Left lobe of liver (tissue), 2 donors: ENCODE data around the gene CHERP. TPM values are rescaled to one million over a fixed set of nuclear protein-coding genes. Genes with fewer than 3 reads are reported as not detected.
A peak's percentile ranks its signal among the peaks of the same experiment; 100 is the strongest.
"Not testable (repeated sequence)": the region's sequence is repeated elsewhere in the genome, so short reads cannot be mapped to it uniquely, and the experiment has no call there.

ENCODE experiments used
- ATAC-seq: fragments of 200-7000 bp; cut with Tn5 transposase; one replicate; pipeline ENCODE4 v1.9.1; 2020; ENCODE audit warnings: mild to moderate bottlenecking, moderate library complexity
- DNase-seq: peaks from one replicate; pipeline ENCODE4 v3.0.0-alpha.2; 2020; ENCODE audit warnings: low spot score
- total RNA-seq: library from RNA; stranded (reverse); gene quantifications from one replicate; pipeline ENCODE4 v1.2.1, GENCODE V29; 2021
- donor health status: DM: no; HTN: no; CAD: no; lungs with moderate emphysema.
- donor health status: DM: no; HTN: yes; CAD: no.

The CHERP gene
- total RNA-seq, 1 donor from 2014 or later, result 27.2 TPM

DNA sequence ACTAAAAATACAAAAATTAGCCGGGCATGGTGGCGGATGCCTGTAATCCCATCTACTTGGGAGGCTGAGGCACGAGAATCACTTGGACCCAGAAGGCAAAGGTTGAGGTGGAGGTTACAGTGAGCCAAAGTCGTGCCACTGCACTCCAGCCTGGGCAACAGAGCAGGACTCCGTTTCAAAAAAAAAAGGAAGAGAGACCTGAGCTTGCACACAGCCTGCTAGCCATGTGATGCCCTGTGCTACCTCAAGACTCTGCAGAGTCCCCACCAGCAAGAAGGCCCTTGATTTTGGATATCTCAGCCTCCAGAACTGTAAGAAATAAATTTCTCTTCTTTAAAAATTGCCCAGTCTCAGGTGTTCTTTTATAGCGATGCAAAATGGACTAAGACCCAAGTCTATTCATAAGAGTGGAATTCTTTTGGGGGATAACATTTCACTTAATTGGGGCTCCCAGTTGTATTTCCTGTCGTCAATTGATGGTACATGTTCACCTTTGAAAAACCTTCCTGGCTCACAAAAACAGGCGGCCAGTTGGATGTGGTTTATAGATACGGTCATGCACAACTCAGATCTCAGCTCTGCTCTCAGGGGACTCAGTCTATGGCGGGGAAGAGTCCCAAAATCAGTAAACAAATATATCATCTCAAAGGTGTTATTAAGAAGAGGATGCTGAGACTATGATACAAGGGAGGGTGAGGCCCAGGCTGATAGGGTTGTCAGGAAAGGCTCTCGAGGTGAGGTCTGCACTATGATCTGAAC lies 2.4 kb upstream of the CHERP start:
- ATAC-seq, result no peak

DNA sequence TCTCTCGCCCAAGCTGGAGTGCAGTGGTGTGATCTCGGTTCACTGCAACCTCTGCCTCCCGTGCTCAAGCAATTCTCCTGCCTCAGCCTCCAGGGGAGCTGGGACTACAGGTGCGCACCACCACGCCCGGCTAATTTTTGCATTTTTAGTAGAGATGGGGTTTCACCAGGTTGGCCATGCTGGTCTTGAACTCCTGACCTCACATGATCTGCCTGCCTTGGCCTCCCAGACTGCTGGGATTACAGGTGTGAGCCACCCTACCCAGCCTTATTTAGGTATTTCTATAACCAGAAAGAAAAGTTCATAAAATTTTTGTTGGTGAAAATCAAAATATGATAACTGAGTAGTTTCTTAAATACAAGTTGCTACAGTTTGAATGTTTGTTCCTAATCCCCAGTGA lies 1.5 kb upstream of the CHERP start:
- ATAC-seq, DNase-seq: not testable (repeated sequence)

More for the DNA sequence above, 2.4 kb upstream of the CHERP start:
- DNase-seq, result no peak

DNA sequence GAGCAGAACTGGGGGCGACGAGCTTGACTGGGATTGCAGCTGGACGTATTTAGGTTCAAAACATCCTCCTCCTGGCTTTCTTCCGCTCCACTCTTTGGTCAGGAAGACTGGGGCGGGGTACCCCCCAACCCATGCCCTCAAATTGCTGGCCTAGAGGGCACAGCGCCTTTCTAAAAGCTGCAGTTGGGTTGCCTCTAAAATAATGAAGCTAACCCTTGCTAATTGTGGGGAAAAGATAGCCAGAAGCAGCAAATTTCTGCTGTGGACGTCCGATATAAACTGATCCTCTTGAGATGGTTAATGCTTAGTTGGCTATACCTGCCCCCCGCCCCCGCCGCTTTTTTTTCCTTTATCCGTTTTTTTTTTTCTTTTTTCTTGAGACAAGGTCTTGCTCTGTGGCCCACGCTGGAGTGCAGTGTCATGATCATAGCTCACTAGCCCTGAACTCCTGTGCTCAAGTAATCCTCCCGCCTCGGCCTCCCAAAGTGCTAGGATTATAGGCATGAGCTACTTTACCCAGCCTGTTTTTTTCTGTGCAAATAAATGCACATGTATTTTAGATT lies 754 bp upstream of the CHERP start:
- DNase-seq (no peak), ATAC-seq (no peak)

DNA sequence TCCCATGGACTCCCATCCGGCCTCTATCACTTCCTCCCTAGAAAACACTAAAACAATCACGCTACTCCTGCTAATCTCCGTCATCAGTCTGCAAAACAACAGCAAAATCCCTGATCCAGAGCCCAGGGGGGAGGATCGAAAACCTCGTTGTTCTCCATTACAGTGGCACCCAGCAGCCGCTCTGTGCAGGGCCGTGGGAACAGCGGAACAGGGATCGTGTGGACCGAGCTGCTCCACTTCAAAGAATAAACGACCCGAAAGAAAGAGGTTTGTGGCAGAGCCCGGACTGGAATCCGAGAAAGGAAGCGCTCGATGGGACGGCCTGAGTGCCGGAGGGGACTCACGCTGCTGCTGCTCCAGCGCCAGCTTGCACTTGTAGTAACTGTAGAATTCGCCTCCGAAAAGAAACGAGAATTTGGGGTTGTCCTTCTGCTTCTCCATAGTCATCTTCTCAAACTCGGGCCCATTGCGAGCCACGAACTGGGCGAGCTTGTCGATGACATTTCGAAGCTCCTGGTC lies 652 bp downstream of the CHERP start:
- ATAC-seq, result peak; percentile 3
- no peak for DNase-seq

DNA sequence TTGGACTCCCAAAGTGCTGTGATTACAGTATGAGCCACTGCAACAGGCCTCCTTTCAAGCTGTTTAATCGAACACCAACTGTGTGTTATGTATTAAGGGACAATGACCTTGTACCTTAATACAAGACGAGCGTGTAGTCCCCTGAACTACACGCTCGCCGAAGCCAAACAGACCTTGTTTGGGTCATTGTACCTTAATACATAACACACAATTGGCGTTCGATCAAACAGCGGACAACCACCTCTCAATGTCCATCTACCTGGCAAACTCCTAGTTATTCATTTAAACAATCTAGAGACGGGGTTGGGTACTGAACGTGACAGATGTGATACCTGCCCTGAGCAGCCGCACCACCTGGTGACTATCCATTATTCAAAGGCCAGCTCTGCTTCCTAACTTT lies 1.3 kb downstream of the CHERP start:
- peak; percentile 85 for DNase-seq
- peak; percentile 63 for ATAC-seq

DNA sequence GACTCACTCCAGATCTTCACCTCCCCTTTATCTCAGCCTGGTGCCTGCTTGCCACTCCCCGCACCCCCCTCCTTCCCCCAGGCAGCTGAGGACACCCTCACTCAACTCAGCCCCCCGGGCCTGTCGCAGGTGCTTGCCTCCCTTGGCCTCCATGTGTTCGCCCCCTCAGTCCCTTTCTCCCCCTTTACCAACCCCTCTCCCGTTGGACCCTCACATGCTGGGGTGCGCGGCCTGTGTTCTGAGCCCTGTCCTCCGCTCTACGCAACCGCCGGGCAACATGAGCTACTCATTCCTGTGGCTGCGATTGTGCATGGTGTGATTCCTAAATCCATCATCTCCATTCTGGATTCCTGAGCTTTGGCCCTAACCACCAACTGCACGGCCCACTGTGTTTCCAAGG lies 5.1 kb downstream of the CHERP start:
- ATAC-seq (no peak), DNase-seq (no peak)

DNA sequence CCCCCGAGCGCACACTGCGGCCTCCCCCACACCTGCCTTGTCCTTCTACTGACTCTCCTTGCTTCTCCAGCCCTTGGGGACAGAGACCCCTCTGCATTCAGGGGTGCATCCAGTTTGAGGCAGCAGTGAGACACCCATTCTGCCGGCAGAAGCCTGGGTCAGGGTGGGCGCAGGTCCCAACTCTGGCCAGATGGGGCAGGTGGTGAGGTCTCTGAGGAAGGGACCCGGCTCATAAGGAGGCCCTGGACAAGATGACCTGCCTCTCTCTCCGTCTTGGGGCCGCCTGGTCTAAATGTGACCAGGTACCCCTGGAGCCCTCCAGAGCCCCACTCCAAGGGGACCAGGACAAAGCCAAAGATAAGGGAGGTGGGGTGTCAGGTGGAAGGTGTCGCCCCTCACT lies 6.1 kb downstream of the CHERP start:
- no peak for ATAC-seq

DNA sequence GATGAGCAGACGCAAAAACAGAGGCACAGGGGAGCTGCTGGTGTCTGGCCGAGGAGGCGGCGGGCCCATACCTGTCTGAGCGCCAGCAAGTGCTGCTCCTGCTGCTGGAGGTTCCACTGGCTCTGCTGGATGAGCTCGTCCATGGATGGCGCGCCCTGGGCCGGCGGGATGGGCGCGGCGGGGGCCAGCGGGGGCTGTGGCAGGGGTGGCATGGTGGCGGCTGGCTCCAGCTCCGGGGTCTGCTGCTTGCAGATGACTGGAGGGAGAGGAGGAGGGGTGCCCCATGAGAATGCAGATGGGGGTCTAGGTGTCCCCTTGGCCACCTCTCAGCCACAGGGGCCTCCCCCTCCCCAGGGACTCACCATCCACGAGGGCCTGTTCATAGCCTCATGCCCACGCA lies 6.9 kb downstream of the CHERP start:
- DNase-seq (no peak), ATAC-seq (no peak)

More for the DNA sequence above, 6.1 kb downstream of the CHERP start:
- no peak for DNase-seq

DNA sequence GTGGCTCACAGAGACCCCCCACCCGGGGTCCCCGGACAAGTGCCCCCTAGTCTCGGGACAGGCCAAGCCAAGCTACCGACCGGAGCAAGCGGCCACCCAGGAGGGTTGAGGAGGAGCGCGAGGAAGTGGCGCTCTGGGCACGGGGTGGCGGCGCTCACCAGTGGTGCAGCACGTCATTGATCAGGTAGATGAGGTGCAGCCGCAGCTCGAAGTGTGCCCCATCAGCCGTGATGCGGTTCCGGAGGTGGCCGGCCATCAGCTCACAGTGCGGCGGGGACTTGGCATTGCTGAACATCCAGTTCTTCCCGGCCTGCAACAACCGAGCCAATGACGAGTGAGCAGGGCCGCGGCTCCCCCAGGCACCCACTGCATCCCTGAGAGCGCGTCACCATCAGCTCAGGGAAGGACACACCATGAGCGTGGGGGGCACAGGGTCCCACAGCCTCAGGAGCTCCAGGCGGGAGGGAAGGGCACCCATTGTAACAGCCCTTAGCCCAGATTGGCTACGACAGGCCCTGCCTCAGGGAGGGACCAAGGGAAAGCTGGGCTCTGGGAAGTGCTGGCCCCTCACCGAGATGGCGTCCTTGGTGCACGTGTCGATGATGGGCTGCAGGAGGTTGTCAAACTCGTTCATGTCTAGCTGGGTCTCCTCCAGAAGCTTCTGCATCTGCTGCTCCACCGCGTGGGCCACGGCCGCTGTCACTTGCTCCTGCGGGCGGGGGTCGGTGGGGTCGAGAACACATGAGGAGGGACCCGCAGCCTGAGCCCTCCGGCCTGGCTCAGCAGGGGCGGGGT lies 9.6 kb downstream of the CHERP start:
- no peak for DNase-seq
- no peak for ATAC-seq

DNA sequence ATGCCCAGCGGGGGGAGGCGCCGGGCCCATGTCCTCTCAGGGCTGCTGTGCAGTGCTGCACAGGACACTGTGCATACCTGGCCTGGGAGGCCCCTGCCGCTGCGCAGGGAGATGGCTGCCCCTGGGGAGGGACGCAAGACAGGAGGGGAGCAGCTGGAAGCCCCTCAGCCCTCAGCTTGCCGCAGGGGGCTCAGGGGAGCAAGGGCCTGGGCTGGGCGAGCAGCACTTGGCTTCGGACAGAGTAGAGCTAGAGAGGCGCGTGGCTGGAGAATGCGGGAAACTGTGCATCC lies 10.9 kb downstream of the CHERP start:
- no peak for DNase-seq
- ATAC-seq, result no peak

DNA sequence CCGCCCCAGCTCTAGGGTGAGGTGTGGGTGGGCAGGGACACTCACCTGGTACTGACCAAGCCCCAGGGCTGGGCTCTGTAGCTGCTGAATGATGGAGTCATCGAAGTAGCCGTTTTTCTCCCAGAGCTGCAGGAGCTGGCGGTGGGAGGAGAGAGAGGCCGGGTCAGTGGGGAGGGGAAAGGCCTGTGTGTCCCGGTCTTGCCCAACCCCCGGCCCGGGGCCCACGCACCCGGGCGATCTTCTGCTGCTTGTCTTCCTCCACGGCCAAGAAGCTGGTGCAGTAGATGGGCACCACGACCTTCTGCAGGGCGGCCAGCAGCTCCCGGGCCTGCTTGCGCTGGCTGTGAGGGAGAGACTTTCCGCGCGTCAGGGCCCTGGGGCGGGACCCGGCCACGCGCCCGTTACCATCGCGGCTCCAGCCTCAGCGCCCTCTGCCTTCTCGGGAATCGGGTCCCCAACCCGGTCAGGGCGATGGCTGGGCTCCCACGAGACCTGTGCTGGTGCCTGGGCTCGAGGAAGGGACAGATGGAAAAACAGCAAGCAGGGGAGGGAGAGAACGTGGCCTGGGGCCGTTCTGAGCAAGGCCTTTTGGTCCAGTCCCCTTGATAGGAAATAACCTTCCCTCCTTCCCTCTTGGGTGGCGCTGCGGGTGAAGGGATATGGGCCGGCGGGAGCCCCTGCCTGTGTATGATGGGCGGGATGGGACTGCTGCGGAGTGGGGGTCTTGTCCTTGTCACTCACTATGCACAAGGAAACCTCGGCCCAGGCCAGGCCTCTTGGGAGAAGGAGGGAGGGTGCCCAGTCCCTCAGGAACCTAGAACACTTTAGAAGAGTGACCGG lies 11.5 kb downstream of the CHERP start:
- peak; percentile 68 for DNase-seq

DNA sequence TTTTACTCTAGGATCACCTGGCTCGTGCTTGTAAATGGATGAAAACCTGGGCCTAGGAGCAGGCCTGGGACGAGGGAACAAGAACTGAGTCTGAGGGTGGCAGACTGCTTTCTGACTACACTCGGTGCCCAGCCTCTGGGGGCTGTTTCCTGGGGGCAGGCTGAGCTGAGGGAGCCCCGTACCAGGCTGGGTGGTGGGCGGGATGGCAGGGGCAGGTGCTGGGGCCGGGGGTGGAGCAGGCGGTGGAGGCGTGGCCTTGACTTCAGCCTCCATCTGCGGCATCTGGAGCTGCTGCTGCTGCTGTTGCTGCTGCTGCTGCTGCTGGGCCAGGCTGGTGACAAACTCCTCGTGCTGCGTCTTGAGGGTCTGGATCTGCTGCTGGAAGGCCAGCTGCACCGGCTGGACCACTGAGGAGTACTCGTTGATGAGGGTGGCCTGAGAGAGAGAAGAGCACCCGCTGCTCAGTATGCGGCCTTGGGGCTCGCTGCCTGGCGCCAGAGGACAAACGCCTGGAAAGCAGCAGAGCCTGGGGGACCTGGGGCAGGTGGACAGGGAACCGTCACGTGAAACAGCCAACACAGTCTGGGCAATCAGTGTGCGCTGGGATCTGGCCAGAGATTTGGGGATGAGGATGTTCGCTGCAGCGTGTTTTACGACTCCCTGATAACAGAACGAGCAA lies 12.6 kb downstream of the CHERP start:
- no peak for ATAC-seq
- DNase-seq, result no peak

More for the DNA sequence above, 11.5 kb downstream of the CHERP start:
- ATAC-seq, result peak; percentile 67

DNA sequence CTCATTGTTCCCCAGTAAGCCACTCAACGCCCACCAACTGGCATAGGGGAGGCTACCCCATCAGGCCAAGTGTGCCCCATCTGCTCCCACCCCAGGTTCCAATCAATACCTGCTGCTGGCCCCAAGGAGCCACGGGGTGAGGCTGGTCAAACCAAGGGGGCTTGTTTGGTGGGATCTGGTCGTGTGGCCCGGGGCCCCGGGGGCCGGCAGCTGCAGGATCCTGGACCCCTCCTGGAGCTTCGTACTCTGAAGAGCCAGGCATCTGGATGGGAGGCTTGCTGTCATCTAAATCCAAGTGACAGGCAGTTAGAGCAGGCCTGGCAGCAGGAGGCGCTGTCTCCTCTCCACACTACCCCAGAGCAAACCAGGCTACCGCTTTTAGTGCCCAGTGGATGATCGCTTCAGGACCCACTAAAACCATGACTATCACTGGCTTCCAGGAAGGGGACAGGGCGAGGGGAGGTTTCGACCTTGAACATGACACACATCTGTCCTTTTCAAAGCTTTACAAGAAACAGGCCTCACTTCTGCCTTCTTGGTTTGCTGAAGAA lies 14.2 kb downstream of the CHERP start:
- DNase-seq, result no peak
- no peak for ATAC-seq

DNA sequence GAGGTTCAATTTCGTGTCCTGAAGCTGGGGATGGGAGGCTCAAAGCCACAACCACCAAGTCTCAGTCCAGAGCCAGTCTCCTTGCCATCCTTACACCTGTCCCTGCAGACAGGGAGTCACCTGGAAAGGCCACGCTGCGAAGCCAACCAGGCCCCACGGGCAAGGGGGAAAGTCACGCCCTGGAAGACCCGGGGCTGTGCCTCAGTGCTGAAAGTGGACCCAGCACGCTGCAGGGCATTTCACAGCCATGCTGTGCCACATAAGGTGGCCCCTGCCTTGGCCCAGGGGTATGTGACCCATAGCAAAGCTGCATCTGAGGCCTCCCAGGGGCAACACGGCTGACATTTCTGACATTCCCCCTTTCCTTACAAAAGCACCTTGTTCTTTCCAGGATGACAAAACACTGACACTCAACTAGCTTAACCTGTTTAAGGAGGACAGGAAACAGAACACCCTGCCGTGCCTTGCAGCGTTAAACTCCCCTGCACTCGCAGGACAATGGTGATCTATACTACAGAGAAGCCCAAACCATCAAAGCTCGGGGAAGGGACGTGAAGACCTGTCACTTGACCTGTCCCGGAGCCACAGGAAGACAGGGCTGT lies 14.8 kb downstream of the CHERP start:
- DNase-seq (no peak), ATAC-seq (no peak)

DNA sequence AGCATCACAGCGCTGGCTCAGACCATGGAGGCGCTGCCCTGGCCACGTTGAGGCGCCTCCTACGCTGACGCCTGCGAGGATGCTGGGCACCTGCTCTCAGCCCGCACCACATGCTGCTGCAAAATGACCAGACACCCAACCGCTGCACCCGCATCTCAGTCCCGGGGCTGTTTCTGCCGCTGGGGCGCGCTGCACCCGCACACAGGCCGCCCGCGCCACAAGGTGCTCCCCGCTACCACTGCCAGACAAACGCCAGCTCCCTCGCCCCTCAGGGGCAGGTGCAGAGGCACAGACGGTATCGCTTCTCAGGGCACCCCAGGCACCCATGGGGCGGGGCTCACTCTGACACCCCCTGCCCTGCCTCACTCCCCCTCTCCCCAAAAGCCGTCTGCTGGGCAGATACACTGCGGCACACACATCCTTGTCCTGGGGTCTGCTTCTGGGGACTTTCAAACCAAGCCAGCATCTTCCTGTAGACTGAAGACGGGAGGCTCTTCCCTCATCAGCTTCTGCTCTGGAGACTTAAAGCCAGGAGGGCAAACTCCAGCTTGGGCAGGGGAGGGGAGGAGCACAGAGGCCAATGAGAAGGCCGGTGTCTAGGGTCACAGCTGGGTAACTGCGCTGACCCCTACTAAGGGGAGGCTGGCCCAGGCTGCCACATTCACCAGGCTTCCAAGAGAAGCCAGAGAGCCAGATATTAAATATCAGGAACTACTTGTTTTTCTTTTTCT lies 16.3 kb downstream of the CHERP start:
- no peak for DNase-seq
- ATAC-seq, result peak; percentile 76

DNA sequence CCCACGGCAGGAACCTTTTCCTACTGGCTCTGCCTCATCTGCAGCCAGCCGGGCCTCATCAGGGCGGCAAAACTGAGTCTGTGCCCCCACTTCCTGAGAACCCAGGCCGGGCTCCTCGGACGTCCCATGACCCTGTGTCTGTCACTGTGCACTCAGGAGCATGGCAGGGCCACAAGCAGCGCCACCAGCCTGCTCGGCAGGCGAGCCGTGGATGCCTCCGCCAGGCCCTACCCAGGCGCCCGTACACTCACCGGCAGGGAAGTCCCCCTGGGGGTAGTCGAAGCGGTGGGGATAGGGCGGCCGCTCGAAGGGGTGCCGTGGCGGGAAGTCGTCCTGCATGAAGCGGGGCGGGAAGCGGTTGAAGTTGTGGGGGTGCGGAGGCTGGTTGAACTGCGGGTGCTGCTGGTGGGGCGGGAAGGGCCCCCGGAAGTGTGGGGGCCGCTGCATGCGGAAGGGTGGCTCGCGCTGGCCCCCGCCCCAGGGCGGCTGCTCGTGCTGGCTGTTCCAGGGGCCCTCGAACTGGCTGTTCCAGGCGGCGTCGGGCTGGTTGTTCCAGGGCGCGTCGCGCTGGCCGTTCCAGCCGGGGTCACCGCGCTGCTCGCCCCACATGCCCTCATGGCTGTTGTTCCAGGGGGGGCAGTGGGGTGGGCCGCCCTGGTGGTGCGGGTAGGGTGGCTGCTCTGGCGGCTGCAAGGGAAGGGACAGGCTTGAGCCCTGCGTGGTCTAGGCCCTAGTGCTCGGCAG lies 17.1 kb downstream of the CHERP start:
- DNase-seq (no peak), ATAC-seq (no peak)

DNA sequence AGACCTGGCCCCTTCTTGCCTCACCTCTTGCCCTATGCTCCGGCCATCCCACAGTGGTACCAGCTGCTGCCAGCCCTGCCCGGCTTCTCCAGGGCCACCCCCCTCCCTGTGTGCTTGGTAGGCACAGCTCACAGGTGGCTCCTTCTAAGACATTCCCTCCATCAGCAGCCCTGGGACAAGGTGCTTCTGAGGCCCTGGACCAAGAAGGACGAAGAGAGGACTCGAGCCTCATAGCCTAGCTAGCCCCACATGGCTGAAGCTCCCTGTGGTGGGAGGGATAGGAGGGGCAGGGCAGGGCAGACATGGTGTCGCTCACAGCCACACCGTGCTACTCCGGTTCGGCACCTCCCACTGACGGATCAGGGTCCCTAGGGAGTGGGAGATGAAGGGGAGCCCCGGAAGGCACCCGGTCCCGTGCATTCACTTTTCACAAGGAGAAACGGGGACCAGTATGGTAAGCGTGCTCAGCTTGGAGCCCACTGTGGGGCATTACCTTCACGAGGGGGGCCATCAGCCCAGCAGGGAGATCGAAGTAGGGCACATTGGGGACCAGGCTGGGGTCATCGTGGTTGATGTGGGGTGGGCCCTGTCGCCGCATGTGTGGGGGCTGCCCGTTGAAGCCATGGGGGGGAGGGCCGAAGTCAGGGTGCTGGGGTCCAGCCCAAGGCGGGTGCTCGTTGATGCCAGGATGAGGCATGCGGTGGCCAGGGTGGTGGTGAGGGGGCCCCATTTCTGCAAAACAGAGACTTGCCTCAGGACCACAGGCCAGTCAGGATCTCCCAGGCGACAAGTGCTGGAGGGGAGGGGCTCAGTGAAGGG lies 19.5 kb downstream of the CHERP start:
- ATAC-seq (no peak), DNase-seq (no peak)
